GM18511 (cell line): Measurements from ENCODE around the gene WNT1.

ENCODE experiments used
- ATAC-seq: cut with Tn5 transposase; IDR thresholded peaks from one replicate; pipeline ENCODE4 v1.9.1; 2021; ENCODE audit warnings: mild to moderate bottlenecking, moderate library complexity; ENCODE audit not compliant: unreplicated experiment

The WNT1 gene

GRCh38 chr12:48980389-48980952, 2.3 kb downstream of the WNT1 start:
- ATAC-seq, result no peak

GRCh38 chr12:48980953-48981756, 3.0 kb downstream of the WNT1 start:
- ATAC-seq, result no peak

GRCh38 chr12:48981757-48982157, 3.6 kb downstream of the WNT1 start:
- no peak for ATAC-seq

- no peak for ATAC-seq
Observed at GRCh38 chr12:48982397-48983080, 4.4 kb downstream of the WNT1 start.

- ATAC-seq, result no peak
Observed at GRCh38 chr12:48985475-48985897, 7.4 kb downstream of the WNT1 start.

- no peak for ATAC-seq
Observed at GRCh38 chr12:48985901-48986300, 7.8 kb downstream of the WNT1 start.

GRCh38 chr12:48986720-48987291, 8.7 kb downstream of the WNT1 start:
- no peak for ATAC-seq

GRCh38 chr12:48988030-48988649, 10.0 kb downstream of the WNT1 start:
- ATAC-seq, result no peak

- ATAC-seq, result no peak
Observed at GRCh38 chr12:48990552-48990951, 12.4 kb downstream of the WNT1 start.

GRCh38 chr12:48991247-48992050, 13.3 kb downstream of the WNT1 start:
- no peak for ATAC-seq

- no peak for ATAC-seq
Observed at GRCh38 chr12:48993787-48994186, 15.7 kb downstream of the WNT1 start.

- no peak for ATAC-seq
Observed at GRCh38 chr12:48994224-48995085, 16.3 kb downstream of the WNT1 start.

- ATAC-seq, result no peak
Observed at GRCh38 chr12:48995086-48995879, 17.2 kb downstream of the WNT1 start.

- ATAC-seq, result no peak
Observed at GRCh38 chr12:48996794-48997718, 18.9 kb downstream of the WNT1 start.

- ATAC-seq, result peak; percentile 49
Observed at GRCh38 chr12:48997719-48998496, 19.8 kb downstream of the WNT1 start.

GRCh38 chr12:48998497-48999353, 20.6 kb downstream of the WNT1 start:
- peak; percentile 12 for ATAC-seq
